22Rv1 (cell line): ENCODE results near the gene KNDC1.

Source experiments
- CTCF ChIP-seq: fragments of 450-650 bp; IDR thresholded peaks from 2 replicates; pipeline ENCODE4 v1.5.1; 2017; ENCODE audit warnings: mild to moderate bottlenecking
- ZFX ChIP-seq: fragments of 450-650 bp; IDR thresholded peaks from 2 replicates; pipeline ENCODE4 v1.6.1; 2017; ENCODE audit warnings: antibody characterized with exemption, borderline replicate concordance

GRCh38 chr10:133267293-133267692, 107.3 kb downstream of the KNDC1 start:
- no peak for TF ChIP-seq CTCF
- no peak for TF ChIP-seq ZFX
